ENCODE data around the gene SPRED1.

- no peak for TF ChIP-seq CTCF (IDR thresholded peaks at IDR 0.05)
- TF ChIP-seq POLR2AphosphoS5 (IDR thresholded peaks at IDR 0.05) = no peak
These were observed 51.8 kb downstream of the SPRED1 start for GRCh38 chr15:38304481-38304880.
